ENCODE data around the gene CACNA1C.

DNA sequence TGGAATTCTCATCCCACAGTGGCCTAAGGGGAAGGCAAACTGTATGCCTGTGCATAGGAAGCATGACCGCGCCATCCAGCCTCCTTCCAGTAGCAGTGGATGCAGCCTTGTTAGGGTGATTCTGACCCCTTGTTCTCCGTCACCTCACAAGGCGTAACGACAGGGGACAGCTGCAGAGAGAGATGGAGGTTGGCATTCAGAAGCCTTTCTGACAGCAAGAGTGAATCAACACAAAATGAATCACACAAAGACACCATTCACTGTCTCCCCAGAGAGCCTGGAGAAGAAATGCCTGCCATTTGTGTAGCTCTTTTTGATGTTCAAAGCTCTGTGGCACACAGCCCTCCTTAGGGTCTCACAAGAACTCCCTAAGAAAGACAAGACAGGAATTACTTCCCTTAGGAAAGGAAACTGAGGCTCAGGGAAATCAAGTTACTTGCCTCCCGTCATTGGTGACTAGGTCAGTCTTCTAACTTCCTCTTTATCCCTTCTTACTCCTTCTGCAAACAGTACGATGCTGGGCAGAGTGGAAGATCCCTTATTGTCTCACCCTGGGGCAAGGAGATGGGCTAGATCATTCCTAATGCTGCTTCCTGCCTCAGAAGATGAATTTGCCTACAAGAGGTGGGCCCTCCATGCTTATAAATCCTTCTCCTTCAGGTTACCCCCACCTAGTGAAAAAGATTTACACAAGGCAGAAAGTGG, 280.9 kb downstream of the CACNA1C start:
- TF ChIP-seq, protein P1, sequence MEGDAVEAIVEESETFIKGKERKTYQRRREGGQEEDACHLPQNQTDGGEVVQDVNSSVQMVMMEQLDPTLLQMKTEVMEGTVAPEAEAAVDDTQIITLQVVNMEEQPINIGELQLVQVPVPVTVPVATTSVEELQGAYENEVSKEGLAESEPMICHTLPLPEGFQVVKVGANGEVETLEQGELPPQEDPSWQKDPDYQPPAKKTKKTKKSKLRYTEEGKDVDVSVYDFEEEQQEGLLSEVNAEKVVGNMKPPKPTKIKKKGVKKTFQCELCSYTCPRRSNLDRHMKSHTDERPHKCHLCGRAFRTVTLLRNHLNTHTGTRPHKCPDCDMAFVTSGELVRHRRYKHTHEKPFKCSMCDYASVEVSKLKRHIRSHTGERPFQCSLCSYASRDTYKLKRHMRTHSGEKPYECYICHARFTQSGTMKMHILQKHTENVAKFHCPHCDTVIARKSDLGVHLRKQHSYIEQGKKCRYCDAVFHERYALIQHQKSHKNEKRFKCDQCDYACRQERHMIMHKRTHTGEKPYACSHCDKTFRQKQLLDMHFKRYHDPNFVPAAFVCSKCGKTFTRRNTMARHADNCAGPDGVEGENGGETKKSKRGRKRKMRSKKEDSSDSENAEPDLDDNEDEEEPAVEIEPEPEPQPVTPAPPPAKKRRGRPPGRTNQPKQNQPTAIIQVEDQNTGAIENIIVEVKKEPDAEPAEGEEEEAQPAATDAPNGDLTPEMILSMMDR (IDR thresholded peaks at IDR 0.05), result no peak
- TF ChIP-seq POLR2A (IDR thresholded peaks at IDR 0.05), result no peak
